Cardiac septum (tissue), 1 donor: ENCODE data around the gene STAT6. TPM values are rescaled to one million over a fixed set of nuclear protein-coding genes. Genes with fewer than 3 reads are reported as not detected.

Source experiments
- total RNA-seq: library from RNA; stranded (reverse); fragmentation: NEBNext Ultra II Directional; extraction: Animal tissue kit (Norgen Biotek cat#: 25700); gene quantifications from one replicate; pipeline ENCODE4 v1.2.1, GENCODE V29; 2021
- donor health status: DM: no; HTN: no; CAD: no.

The STAT6 gene
- total RNA-seq, 1 donor from 2014 or later = 42.1 TPM

Other genes starting within 250 kb of the STAT6 start
- 0.27 TPM for gene SDR9C7, start 177.0 kb downstream of the STAT6 start, total RNA-seq
- gene RDH16, start 153.8 kb downstream of the STAT6 start, total RNA-seq = 0.22 TPM
- 3.5 TPM for gene ZBTB39, start 104.8 kb downstream of the STAT6 start, total RNA-seq
- not detected for gene TAC3, start 94.8 kb downstream of the STAT6 start, total RNA-seq
- 0.11 TPM for gene MYO1A, start 61.2 kb downstream of the STAT6 start, total RNA-seq
- gene NEMP1, start 32.6 kb downstream of the STAT6 start, total RNA-seq = 2.4 TPM
- 37.9 TPM for gene NAB2, start 22.2 kb downstream of the STAT6 start, total RNA-seq
- 103 TPM for gene LRP1, start 17.1 kb upstream of the STAT6 start, total RNA-seq
- not detected for gene LRP1-AS, start 36.3 kb upstream of the STAT6 start, total RNA-seq
- 20.0 TPM for gene NXPH4, start 105.4 kb upstream of the STAT6 start, total RNA-seq
- 38.8 TPM for gene SHMT2, start 118.3 kb upstream of the STAT6 start, total RNA-seq
- gene STAC3, start 139.8 kb upstream of the STAT6 start, total RNA-seq = 0.94 TPM